ENCODE results near the gene PRICKLE2. TPM values are rescaled to one million over a fixed set of nuclear protein-coding genes. Genes with fewer than 3 reads are reported as not detected.

The PRICKLE2 gene
- total RNA-seq, 1 experiment from 2014 or later, result 4.2 TPM

DNA sequence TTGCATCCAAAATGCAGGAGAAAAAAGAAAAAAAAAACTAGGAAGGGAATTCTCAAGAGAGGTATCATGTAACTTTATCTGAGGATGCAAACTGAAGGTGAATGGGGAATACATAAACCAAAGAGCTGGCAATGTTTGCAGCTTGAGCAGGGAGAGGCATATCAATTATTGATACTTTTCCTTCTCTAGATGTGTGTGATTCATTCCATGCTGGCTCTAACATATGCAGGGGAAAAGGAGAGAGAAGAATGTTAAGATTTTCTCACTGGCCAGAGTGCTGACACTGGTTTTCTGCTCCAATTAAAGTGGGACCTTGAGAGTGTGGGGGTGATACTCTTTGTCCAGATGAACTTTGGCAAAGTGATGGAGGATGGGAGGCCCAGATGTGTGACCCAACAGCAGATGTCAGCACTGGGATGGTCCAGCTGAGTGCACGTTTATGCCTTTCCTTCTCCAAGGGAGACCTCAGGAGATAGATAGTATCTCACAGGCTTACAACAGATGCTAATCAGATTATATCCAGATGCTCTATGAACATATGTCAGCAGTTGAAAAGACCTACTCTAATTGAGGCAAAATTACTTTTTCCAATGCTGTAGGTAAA, 152.0 kb downstream of the PRICKLE2 start:
- DNase-seq, result no peak
- Histone ChIP-seq H3K4me3 (ENCODE audit: low read depth, low read length) (no peak overlapping the region), H3K27me3 (replicated peaks; ENCODE audit: control insufficient read depth, insufficient read depth, low read length) (no peaks in the 10 kb centered on the region), H3K36me3 (ENCODE audit: control insufficient read depth, insufficient read depth, low read length) (no peaks in the 10 kb centered on the region), H3K9me3 (no peaks in the 10 kb centered on the region), H3K4me1 (no peaks in the 10 kb centered on the region)
- no peaks in the 10 kb centered on the region for H3K36me3 Mint-ChIP-seq (ENCODE audit: insufficient read depth, unreplicated experiment)
- BruUV-seq (replicated peaks), result no TSS peak
- intact Hi-C loops (cut with micrococcal nuclease; ENCODE audit: unreplicated experiment), result no loop called here
- peaks cover 13% of the 10 kb centered on the region for H3K9me3 Mint-ChIP-seq (ENCODE audit: unreplicated experiment)
- no peak overlapping the region for H3K4me3 Mint-ChIP-seq (ENCODE audit: unreplicated experiment)
- ChIA-PET POLR2A (no interaction called here), CTCF (no interaction called here)
- H3K4me1 Mint-ChIP-seq (ENCODE audit: low read depth, unreplicated experiment), result peaks cover 8% of the 10 kb centered on the region
- H3K27ac Mint-ChIP-seq (ENCODE audit: unreplicated experiment), result no peak overlapping the region
- H3K27me3 Mint-ChIP-seq (ENCODE audit: insufficient read depth, unreplicated experiment), result no peaks in the 10 kb centered on the region
- TF ChIP-seq, protein P1, sequence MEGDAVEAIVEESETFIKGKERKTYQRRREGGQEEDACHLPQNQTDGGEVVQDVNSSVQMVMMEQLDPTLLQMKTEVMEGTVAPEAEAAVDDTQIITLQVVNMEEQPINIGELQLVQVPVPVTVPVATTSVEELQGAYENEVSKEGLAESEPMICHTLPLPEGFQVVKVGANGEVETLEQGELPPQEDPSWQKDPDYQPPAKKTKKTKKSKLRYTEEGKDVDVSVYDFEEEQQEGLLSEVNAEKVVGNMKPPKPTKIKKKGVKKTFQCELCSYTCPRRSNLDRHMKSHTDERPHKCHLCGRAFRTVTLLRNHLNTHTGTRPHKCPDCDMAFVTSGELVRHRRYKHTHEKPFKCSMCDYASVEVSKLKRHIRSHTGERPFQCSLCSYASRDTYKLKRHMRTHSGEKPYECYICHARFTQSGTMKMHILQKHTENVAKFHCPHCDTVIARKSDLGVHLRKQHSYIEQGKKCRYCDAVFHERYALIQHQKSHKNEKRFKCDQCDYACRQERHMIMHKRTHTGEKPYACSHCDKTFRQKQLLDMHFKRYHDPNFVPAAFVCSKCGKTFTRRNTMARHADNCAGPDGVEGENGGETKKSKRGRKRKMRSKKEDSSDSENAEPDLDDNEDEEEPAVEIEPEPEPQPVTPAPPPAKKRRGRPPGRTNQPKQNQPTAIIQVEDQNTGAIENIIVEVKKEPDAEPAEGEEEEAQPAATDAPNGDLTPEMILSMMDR (IDR thresholded peaks at IDR 0.05; ENCODE audit: insufficient read depth in 1 of 2, low read depth in 1 of 2, low read length in 1 of 2, severe bottlenecking in 1 of 2, unreplicated experiment in 1 of 2), result no peak

DNA sequence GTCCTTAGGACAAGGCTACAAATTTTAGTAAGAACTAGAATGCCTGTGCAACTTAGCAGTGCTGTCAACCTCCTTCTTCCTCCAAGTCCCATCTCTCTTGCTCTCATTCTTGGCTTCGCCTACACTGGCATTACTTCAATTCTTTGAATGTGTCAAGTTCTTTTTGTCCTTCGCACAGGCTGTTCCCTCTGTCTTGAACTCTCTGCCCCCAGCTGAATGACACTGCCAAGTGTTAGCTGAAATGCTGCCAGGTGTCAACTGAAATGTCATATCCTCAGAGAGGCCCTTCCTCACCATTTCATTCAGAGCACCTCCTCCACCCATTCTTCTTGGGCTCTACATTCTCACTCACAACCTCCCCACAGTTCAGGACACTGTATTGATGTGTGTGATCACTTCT, 153.1 kb downstream of the PRICKLE2 start:
- TF ChIP-seq, protein P1 (IDR thresholded peaks at IDR 0.05; ENCODE audit: insufficient read depth in 1 of 2, low read depth in 1 of 2, low read length in 1 of 2, severe bottlenecking in 1 of 2, unreplicated experiment in 1 of 2), result no peak
- ChIA-PET POLR2A (no interaction called here), CTCF (no interaction called here)
- H3K27me3 Mint-ChIP-seq (ENCODE audit: insufficient read depth, unreplicated experiment), result no peaks in the 10 kb centered on the region
- no peak for DNase-seq
- Histone ChIP-seq H3K4me1 (no peaks in the 10 kb centered on the region), H3K27me3 (replicated peaks; ENCODE audit: control insufficient read depth, insufficient read depth, low read length) (no peaks in the 10 kb centered on the region), H3K4me3 (ENCODE audit: low read depth, low read length) (no peak overlapping the region), H3K36me3 (ENCODE audit: control insufficient read depth, insufficient read depth, low read length) (no peaks in the 10 kb centered on the region), H3K9me3 (no peaks in the 10 kb centered on the region)
- peaks cover 8% of the 10 kb centered on the region for H3K4me1 Mint-ChIP-seq (ENCODE audit: low read depth, unreplicated experiment)
- H3K36me3 Mint-ChIP-seq (ENCODE audit: insufficient read depth, unreplicated experiment), result no peaks in the 10 kb centered on the region
- no peak overlapping the region for H3K4me3 Mint-ChIP-seq (ENCODE audit: unreplicated experiment)
- H3K9me3 Mint-ChIP-seq (ENCODE audit: unreplicated experiment), result peaks cover 18% of the 10 kb centered on the region
- H3K27ac Mint-ChIP-seq (ENCODE audit: unreplicated experiment), result no peak overlapping the region
- no TSS peak for BruUV-seq (replicated peaks)
- intact Hi-C loops (cut with micrococcal nuclease; ENCODE audit: unreplicated experiment), result no loop called here

DNA sequence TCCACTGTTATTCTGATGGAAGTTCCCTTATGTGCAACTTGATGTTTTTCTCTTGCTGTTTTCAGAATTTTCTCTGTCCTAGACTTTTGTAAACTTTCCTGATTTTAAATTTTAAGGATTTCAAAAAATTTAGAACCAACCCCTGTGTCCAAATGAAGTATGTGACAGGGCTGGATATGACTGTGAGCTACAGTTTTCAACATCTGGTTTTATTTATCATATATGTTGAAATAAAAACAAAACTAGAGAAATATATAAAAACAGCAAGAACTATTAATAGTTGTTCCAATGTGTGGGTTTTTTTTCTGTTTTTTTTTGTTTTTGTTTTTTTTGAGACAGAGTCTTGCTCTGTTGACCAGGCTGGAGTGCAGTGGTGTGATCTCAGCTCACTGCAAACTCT, 154.6 kb downstream of the PRICKLE2 start:
- BruUV-seq (replicated peaks), result no TSS peak
- Mint-ChIP-seq H3K27me3 (ENCODE audit: insufficient read depth, unreplicated experiment) (no peaks in the 10 kb centered on the region), H3K9me3 (ENCODE audit: unreplicated experiment) (peaks cover 18% of the 10 kb centered on the region), H3K4me1 (ENCODE audit: low read depth, unreplicated experiment) (peaks cover 8% of the 10 kb centered on the region), H3K27ac (ENCODE audit: unreplicated experiment) (no peak overlapping the region), H3K36me3 (ENCODE audit: insufficient read depth, unreplicated experiment) (no peaks in the 10 kb centered on the region), H3K4me3 (ENCODE audit: unreplicated experiment) (no peak overlapping the region)
- Histone ChIP-seq H3K27me3 (replicated peaks; ENCODE audit: control insufficient read depth, insufficient read depth, low read length) (no peaks in the 10 kb centered on the region), H3K9me3 (no peaks in the 10 kb centered on the region), H3K4me1 (no peaks in the 10 kb centered on the region), H3K4me3 (ENCODE audit: low read depth, low read length) (no peak overlapping the region), H3K36me3 (ENCODE audit: control insufficient read depth, insufficient read depth, low read length) (no peaks in the 10 kb centered on the region)
- intact Hi-C loops (cut with micrococcal nuclease; ENCODE audit: unreplicated experiment), result no loop called here
- TF ChIP-seq, protein P1 (IDR thresholded peaks at IDR 0.05; ENCODE audit: insufficient read depth in 1 of 2, low read depth in 1 of 2, low read length in 1 of 2, severe bottlenecking in 1 of 2, unreplicated experiment in 1 of 2), result no peak
- POLR2A ChIA-PET, result no interaction called here
- no peak for DNase-seq
- CTCF ChIA-PET, result no interaction called here
